ENCODE results near the gene SERPINB11.

GRCh38 chr18:63701952-63702351 lies 808 bp upstream of the SERPINB11 start:
- TF ChIP-seq CTCF (IDR thresholded peaks at IDR 0.05; ENCODE audit: low read depth, low read length) (no peak), MAX (IDR thresholded peaks at IDR 0.05; ENCODE audit: low read depth, low read length) (no peak), POLR2A (IDR thresholded peaks at IDR 0.05; ENCODE audit: extremely low read depth, insufficient read length) (no peak), MYC (IDR thresholded peaks at IDR 0.05; ENCODE audit: low read depth, low read length) (no peak)

Data from NB4 (cell line).